ENCODE results near the gene PRKAG1.

PRKAG1 gene

DNA sequence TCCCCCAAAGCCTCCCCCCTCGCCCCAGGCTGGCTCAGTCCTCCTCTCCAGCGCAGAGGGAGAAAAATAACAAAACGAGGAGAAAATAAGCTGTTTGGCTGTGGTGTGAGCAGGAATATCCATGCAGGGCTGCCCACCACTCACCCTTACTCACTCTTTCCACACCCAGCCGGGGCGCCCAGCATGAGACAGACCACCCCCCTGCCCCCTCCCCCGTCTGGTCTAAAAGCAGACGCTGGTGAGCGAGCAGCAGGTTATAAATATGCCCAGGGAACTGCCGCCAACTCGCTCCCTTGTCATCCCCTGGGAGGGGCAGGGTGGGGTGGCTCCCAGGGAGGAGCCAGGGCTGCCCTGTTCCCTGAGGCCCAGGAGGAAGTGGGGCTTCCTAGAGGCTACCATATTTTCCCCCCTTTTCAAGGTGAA is 33.1 kb downstream of the PRKAG1 start:
- H3K4me3 ChIP-seq (ENCODE audit: control insufficient read depth, low read depth, low read length), result no peak overlapping the region
- TF ChIP-seq, protein P1, sequence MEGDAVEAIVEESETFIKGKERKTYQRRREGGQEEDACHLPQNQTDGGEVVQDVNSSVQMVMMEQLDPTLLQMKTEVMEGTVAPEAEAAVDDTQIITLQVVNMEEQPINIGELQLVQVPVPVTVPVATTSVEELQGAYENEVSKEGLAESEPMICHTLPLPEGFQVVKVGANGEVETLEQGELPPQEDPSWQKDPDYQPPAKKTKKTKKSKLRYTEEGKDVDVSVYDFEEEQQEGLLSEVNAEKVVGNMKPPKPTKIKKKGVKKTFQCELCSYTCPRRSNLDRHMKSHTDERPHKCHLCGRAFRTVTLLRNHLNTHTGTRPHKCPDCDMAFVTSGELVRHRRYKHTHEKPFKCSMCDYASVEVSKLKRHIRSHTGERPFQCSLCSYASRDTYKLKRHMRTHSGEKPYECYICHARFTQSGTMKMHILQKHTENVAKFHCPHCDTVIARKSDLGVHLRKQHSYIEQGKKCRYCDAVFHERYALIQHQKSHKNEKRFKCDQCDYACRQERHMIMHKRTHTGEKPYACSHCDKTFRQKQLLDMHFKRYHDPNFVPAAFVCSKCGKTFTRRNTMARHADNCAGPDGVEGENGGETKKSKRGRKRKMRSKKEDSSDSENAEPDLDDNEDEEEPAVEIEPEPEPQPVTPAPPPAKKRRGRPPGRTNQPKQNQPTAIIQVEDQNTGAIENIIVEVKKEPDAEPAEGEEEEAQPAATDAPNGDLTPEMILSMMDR (conservative IDR thresholded peaks at IDR 0.05; ENCODE audit: control insufficient read depth, insufficient read depth, low read depth, low read length), result no peak
- DNase-seq (ENCODE audit: low read depth), result no peak

DNA sequence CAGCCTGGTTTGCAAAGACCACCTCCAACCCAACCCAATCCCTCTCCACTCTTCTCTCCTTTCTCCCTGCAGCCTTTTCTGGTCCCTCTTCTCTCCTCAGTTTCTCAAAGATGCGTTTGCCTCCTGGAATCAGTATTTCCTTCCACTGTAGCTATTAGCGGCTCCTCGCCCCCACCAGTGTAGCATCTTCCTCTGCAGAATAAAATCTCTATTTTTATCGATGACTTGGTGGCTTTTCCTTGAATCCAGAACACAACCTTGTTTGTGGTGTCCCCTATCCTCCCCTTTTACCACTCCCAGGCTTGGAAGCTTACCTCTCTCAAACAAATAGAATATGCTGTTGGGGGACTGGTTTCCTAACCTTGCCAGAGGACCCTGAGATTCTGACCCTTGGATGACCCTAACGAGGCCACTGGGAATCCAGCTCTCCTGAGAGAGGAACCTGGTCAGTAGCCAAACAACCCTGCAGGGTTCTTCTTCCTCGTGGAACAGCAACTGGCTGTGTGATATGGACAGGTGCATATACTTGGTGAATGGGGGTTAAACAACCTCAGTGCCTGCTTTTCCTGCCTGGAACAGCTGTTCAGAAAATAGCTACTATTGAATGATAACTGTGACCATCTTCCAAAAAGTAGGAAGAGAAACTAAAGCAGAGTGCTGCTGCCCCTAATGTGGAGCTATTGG is 36.0 kb downstream of the PRKAG1 start:
- TF ChIP-seq, protein P1 (conservative IDR thresholded peaks at IDR 0.05; ENCODE audit: control insufficient read depth, insufficient read depth, low read depth, low read length), result no peak
- no peak for DNase-seq (ENCODE audit: low read depth)
- H3K4me3 ChIP-seq (ENCODE audit: control insufficient read depth, low read depth, low read length), result no peak overlapping the region

DNA sequence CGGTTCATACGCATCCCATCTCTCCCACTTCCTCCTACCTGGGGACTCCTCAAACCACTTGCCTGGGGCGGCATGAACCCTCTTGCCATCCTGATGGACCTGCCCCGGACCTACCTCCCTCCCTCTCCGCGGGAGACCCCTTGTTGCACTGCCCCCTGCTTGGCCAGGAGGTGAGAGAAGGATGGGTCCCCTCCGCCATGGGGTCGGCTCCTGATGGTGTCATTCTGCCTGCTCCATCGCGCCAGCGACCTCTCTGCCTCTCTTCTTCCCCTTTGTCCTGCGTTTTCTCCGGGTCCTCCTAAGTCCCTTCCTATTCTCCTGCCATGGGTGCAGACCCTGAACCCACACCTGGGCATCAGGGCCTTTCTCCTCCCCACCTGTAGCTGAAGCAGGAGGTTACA is 36.8 kb downstream of the PRKAG1 start:
- TF ChIP-seq, protein P1 (conservative IDR thresholded peaks at IDR 0.05; ENCODE audit: control insufficient read depth, insufficient read depth, low read depth, low read length), result no peak
- no peak overlapping the region for H3K4me3 ChIP-seq (ENCODE audit: control insufficient read depth, low read depth, low read length)
- no peak for DNase-seq (ENCODE audit: low read depth)

DNA sequence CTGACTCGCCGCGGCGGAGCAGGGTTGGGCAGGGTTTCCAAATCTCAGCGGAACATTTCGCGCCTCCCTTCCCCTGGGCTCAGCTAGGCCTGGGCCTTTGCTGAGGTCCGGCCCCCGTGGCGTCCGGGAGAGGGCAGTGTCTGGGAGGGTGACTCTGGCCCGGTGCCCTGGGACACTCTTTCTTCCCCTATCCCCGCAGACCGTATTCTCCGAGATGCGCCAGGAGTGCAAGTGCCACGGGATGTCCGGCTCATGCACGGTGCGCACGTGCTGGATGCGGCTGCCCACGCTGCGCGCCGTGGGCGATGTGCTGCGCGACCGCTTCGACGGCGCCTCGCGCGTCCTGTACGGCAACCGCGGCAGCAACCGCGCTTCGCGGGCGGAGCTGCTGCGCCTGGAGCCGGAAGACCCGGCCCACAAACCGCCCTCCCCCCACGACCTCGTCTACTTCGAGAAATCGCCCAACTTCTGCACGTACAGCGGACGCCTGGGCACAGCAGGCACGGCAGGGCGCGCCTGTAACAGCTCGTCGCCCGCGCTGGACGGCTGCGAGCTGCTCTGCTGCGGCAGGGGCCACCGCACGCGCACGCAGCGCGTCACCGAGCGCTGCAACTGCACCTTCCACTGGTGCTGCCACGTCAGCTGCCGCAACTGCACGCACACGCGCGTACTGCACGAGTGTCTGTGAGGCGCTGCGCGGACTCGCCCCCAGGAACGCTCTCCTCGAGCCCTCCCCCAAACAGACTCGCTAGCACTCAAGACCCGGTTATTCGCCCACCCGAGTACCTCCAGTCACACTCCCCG is 37.4 kb downstream of the PRKAG1 start:
- DNase-seq (ENCODE audit: low read depth), result no peak
- H3K4me3 ChIP-seq (ENCODE audit: control insufficient read depth, low read depth, low read length), result no peak overlapping the region

DNA sequence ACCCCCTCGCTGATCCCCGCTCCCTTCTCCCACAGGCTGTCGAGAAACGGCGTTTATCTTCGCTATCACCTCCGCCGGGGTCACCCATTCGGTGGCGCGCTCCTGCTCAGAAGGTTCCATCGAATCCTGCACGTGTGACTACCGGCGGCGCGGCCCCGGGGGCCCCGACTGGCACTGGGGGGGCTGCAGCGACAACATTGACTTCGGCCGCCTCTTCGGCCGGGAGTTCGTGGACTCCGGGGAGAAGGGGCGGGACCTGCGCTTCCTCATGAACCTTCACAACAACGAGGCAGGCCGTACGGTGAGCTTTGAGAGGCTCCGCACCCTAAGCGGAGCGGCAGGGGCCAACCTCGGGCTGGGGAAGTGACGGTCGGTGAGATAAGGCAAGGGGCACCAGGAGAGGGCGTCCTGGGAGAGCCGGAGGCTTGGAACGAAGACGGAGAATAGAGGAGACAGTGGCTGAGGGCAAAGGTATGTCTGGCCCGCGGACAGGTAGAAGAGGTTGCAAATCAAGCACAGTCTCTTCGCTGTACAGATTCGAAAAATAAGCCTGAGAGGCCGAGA is 38.1 kb downstream of the PRKAG1 start:
- TF ChIP-seq, protein P1 (conservative IDR thresholded peaks at IDR 0.05; ENCODE audit: control insufficient read depth, insufficient read depth, low read depth, low read length), result no peak
- no peak for DNase-seq (ENCODE audit: low read depth)
- no peak overlapping the region for H3K4me3 ChIP-seq (ENCODE audit: control insufficient read depth, low read depth, low read length)

More for the DNA sequence above, 37.4 kb downstream of the PRKAG1 start:
- TF ChIP-seq, protein P1 (conservative IDR thresholded peaks at IDR 0.05; ENCODE audit: control insufficient read depth, insufficient read depth, low read depth, low read length), result no peak

DNA sequence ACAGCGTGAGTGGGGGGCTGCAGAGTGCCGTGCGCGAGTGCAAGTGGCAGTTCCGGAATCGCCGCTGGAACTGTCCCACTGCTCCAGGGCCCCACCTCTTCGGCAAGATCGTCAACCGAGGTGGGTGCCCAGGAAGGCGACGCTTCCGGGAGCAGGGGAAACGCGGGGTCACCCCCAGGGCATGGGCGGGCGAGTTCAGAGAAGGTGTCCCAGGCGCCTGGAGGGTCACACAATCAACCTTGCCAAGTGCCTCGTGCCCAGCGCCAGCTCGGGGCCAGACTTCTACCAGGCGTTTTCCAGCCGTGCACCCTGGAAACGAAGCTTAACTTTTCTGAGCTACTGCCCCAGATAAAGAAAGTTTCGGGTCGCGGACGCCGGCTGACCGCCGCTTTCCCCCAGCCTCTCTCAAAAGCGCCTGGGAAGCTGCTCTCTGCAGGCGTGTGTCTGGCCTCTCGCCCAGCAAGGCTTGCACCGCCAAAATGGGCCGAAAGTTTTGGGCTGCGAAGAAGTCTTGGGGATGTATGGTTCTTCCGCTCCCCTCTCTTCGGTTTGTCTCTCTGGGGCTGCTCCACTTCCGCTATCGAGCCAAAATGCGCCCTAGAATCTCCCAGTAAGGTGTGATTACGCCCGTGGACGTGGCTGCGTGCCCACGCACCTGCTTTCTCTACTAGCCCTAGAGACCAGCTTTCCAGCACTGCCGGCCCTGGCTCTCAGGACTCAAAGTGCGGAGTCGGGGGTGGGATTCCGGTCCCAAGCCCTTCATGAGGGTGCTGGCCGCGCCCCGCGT is 38.8 kb downstream of the PRKAG1 start:
- no peak for DNase-seq (ENCODE audit: low read depth)
- TF ChIP-seq, protein P1 (conservative IDR thresholded peaks at IDR 0.05; ENCODE audit: control insufficient read depth, insufficient read depth, low read depth, low read length), result no peak
- no peak overlapping the region for H3K4me3 ChIP-seq (ENCODE audit: control insufficient read depth, low read depth, low read length)
